Measurements from ENCODE around the gene LRRK1.

The LRRK1 gene

DNA sequence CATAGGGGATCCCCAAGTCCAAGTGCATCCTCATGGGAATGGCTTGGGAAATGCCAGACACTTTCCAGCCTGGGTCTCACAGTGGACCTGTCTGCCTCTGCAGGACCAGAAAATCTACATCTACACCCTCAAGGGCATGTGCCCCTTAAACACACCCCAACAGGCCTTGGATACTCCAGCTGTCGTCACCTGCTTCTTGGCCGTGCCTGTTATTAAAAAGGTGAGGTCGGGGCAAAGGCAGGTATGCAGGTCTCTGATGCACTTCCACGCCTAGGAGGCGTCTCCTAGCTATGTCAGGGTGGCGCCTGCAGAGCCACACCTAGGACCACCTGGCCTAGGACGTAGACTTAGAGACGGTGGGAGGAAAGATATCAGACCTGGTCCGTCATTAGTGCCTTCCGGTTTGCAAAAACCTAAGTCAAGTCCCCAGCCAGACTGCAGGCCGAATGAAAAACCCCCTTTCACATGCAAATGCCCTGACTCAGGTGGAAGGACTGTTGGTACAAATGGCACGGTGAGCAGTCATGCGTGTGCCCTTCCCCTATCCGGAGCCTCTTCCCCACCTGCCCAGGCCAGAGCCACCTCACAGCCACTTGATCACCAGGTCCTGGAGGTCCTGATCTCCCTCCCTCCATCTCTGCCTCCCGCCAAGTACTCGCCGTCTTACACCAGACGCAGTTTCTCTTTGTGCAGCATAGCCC, 143.5 kb downstream of the LRRK1 start:
- H3K36me3 ChIP-seq (replicated peaks): peaks cover 16% of the 10 kb centered on the region
- H3K4me1 ChIP-seq: no peaks in the 10 kb centered on the region
- H3K4me3 ChIP-seq: no peak overlapping the region
- no peaks in the 10 kb centered on the region for H3K27me3 ChIP-seq (ENCODE audit: low read depth)
- no peak for DNase-seq (ENCODE audit: low spot score in 2 of 2)
- in situ Hi-C loops (cut with MboI; ENCODE audit: low sequenced_read_pairs): no loop called here
- no peaks in the 10 kb centered on the region for H3K9me3 ChIP-seq

GRCh38 chr15:101063212-101063611, 144.1 kb downstream of the LRRK1 start:
- Histone ChIP-seq H3K36me3 (replicated peaks) (peaks cover 10% of the 10 kb centered on the region), H3K9me3 (no peaks in the 10 kb centered on the region), H3K4me3 (no peak overlapping the region), H3K27me3 (ENCODE audit: low read depth) (no peaks in the 10 kb centered on the region), H3K4me1 (no peaks in the 10 kb centered on the region)
- in situ Hi-C loops (cut with MboI; ENCODE audit: low sequenced_read_pairs): no loop called here
- no peak for DNase-seq (ENCODE audit: low spot score in 2 of 2)

DNA sequence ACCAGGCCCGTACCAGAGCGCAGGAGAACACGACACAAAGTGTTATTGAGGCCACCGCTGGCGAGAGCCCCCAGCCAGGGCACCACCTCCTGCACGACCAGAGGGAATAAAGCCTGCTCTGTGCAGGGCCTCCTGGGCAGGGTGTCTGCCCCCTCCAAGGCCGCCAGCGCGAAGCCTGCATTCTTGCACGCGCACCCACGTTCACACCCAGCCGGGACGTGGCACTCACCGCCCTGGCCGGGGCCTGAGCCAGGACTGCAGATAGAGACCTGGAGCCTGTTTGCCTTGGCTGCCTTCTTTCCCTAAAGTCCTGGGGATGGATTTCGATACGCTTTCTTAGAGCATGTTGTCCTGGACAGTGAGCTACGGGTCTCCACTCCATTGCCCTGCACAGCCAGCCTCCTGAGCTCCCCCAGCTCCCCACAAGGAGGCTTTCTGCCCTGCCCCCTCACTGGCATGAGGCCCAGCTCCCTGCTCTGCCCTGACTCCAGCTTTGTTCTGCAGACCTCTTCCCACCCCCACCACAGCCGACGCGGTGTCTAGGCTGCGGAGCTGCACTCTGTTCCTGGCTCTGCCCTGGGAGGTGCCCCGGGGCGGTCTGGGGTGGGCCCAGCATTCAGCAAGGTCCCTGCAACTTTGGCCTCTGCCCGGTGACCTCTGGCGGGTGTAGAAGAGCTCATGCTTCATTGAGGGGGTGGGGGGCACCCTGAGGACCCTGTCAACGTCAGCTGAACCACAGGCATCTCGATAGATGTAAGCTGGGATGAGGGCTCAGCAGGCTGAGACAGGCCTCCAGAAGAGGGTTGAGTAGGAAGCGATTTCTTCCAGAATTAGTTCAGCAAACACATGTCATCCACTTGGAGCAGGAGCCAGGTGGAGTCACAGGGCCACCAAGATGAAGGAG, 145.0 kb downstream of the LRRK1 start:
- no peak for DNase-seq (ENCODE audit: low spot score in 2 of 2)
- H3K4me1 ChIP-seq: no peaks in the 10 kb centered on the region
- H3K9me3 ChIP-seq: no peaks in the 10 kb centered on the region
- in situ Hi-C loops (cut with MboI; ENCODE audit: low sequenced_read_pairs): no loop called here
- H3K4me3 ChIP-seq: no peak overlapping the region
- peaks cover 5% of the 10 kb centered on the region for H3K36me3 ChIP-seq (replicated peaks)
- H3K27me3 ChIP-seq (ENCODE audit: low read depth): no peaks in the 10 kb centered on the region

DNA sequence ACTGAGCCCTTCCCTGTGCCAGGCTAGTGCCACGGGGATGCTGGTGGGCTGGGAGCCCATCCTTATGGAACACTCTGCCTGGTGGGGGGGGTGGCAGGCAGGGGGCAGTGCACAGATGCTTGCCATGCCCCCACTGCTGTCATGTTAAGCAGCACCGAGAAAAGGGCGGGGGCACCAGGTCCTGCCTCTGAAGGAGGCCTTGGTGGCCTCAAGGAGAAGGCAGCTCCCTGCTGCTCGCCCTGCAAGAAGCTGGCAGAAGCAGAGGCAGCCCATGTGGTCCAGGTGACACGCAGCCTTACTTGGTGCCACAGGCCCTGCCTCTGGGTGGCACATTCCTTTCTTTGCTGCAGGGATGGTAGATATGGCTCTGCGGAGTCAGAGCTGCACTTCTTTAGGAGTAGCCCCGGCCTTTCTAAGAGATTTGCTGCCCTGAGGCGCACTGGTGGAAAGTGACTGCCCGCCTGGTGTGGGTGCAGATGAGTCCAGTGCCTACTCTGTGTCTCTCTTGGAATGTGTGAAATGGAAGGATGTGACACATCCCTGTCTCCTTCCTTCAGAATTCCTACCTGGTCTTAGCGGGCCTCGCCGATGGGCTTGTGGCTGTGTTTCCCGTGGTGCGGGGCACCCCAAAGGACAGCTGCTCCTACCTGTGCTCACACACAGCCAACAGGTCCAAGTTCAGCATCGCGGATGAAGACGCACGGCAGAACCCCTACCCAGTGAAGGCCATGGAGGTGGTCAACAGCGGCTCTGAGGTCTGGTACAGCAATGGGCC, 145.8 kb downstream of the LRRK1 start:
- no peak for DNase-seq (ENCODE audit: low spot score in 2 of 2)
- no peaks in the 10 kb centered on the region; the same call in none of the 2 replicates for H3K36me3 ChIP-seq (replicated peaks)
- H3K4me1 ChIP-seq: no peaks in the 10 kb centered on the region
- in situ Hi-C loops (cut with MboI; ENCODE audit: low sequenced_read_pairs): no loop called here
- no peaks in the 10 kb centered on the region for H3K9me3 ChIP-seq
- no peaks in the 10 kb centered on the region for H3K27me3 ChIP-seq (ENCODE audit: low read depth)
- H3K4me3 ChIP-seq: no peak overlapping the region

DNA sequence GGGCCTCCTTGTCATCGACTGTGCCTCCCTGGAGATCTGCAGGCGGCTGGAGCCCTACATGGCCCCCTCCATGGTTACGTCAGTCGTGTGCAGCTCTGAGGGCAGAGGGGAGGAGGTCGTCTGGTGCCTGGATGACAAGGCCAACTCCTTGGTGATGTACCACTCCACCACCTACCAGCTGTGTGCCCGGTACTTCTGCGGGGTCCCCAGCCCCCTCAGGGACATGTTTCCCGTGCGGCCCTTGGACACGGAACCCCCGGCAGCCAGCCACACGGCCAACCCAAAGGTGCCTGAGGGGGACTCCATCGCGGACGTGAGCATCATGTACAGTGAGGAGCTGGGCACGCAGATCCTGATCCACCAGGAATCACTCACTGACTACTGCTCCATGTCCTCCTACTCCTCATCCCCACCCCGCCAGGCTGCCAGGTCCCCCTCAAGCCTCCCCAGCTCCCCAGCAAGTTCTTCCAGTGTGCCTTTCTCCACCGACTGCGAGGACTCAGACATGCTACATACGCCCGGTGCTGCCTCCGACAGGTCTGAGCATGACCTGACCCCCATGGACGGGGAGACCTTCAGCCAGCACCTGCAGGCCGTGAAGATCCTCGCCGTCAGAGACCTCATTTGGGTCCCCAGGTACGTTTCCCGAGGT, 146.5 kb downstream of the LRRK1 start:
- Histone ChIP-seq H3K27me3 (ENCODE audit: low read depth) (no peaks in the 10 kb centered on the region), H3K4me3 (no peak overlapping the region), H3K36me3 (replicated peaks) (no peaks in the 10 kb centered on the region; the same call in none of the 2 replicates), H3K9me3 (no peaks in the 10 kb centered on the region), H3K4me1 (no peaks in the 10 kb centered on the region)
- DNase-seq (ENCODE audit: low spot score in 2 of 2): no peak
- in situ Hi-C loops (cut with MboI; ENCODE audit: low sequenced_read_pairs): no loop called here

GRCh38 chr15:101066501-101067408, 147.6 kb downstream of the LRRK1 start:
- Histone ChIP-seq H3K9me3 (no peaks in the 10 kb centered on the region), H3K27me3 (ENCODE audit: low read depth) (no peaks in the 10 kb centered on the region), H3K4me3 (no peak overlapping the region), H3K36me3 (replicated peaks) (no peaks in the 10 kb centered on the region; the same call in none of the 2 replicates), H3K4me1 (no peaks in the 10 kb centered on the region)
- no peak for DNase-seq (ENCODE audit: low spot score in 2 of 2)
- in situ Hi-C loops (cut with MboI; ENCODE audit: low sequenced_read_pairs): no loop called here

DNA sequence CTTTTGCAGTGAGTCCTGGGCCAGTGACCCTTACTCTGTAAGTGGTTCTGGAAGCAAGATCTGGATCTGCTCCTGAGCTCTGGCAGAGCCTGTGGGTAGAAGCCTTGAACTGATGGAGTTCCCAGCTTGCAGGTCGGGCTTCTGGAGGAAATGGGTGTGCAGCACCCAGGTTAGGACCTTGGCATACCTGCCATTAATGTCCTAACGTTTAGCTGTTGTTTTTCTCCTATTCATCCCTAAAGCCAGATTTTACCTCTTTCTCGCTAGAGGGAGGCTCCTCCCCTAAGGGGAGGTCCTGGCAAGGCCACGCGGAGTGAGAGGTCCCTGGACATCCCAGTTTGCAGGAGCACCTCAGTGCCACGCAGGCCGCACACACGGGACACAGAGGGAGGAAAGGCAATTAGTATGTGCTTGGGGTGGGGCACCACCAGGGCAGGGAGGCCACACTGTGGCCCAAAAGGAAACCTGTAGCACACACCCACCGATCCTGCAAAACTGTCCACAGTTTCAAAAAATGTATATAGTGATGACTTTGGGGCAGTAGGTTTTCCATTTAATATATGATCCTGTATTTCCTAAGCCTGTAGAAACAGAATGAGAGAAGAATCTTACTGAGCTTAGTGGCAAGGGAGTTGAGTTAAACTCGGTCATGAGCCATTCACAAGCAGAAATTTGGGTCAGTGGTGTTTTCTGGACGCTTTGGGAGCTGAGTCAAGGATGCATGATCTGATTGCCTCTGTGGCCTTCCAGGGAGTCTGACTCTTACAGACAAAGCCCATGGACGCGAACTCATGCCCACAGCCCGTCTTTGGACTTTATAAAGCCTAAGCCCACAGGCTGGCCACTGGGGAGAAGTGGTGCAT, 148.7 kb downstream of the LRRK1 start:
- H3K27me3 ChIP-seq (ENCODE audit: low read depth): no peaks in the 10 kb centered on the region
- H3K4me1 ChIP-seq: no peaks in the 10 kb centered on the region
- in situ Hi-C loops (cut with MboI; ENCODE audit: low sequenced_read_pairs): no loop called here
- no peak overlapping the region for H3K4me3 ChIP-seq
- no peaks in the 10 kb centered on the region; the same call in 1 of the 2 replicates for H3K36me3 ChIP-seq (replicated peaks)
- H3K9me3 ChIP-seq: no peaks in the 10 kb centered on the region
- DNase-seq (ENCODE audit: low spot score in 2 of 2): no peak

- no peak for DNase-seq (ENCODE audit: low spot score in 2 of 2)
- Histone ChIP-seq H3K9me3 (no peaks in the 10 kb centered on the region), H3K4me3 (no peak overlapping the region), H3K4me1 (no peaks in the 10 kb centered on the region), H3K36me3 (replicated peaks) (no peaks in the 10 kb centered on the region), H3K27me3 (ENCODE audit: low read depth) (no peaks in the 10 kb centered on the region)
- in situ Hi-C loops (cut with MboI; ENCODE audit: low sequenced_read_pairs): no loop called here
Measured at GRCh38 chr15:101068523-101068960, 149.4 kb downstream of the LRRK1 start.

- H3K36me3 ChIP-seq (replicated peaks): no peaks in the 10 kb centered on the region
- H3K4me1 ChIP-seq: no peaks in the 10 kb centered on the region
- H3K4me3 ChIP-seq: no peak overlapping the region
- H3K9me3 ChIP-seq: no peaks in the 10 kb centered on the region
- in situ Hi-C loops (cut with MboI; ENCODE audit: low sequenced_read_pairs): no loop called here
- no peaks in the 10 kb centered on the region for H3K27me3 ChIP-seq (ENCODE audit: low read depth)
- peak in 1 of 2 experiments; percentile 25 for DNase-seq (ENCODE audit: low spot score in 2 of 2)
Measured at GRCh38 chr15:101068961-101069653, 149.9 kb downstream of the LRRK1 start.

GRCh38 chr15:101069654-101069973, 150.5 kb downstream of the LRRK1 start:
- no peak for DNase-seq (ENCODE audit: low spot score in 2 of 2)
- Histone ChIP-seq H3K27me3 (ENCODE audit: low read depth) (no peaks in the 10 kb centered on the region), H3K4me3 (no peak overlapping the region), H3K36me3 (replicated peaks) (no peaks in the 10 kb centered on the region), H3K9me3 (no peaks in the 10 kb centered on the region), H3K4me1 (no peaks in the 10 kb centered on the region)
- in situ Hi-C loops (cut with MboI; ENCODE audit: low sequenced_read_pairs): no loop called here

GRCh38 chr15:101070024-101070423, 150.9 kb downstream of the LRRK1 start:
- no peaks in the 10 kb centered on the region for H3K36me3 ChIP-seq (replicated peaks)
- no peak for DNase-seq (ENCODE audit: low spot score in 2 of 2)
- in situ Hi-C loops (cut with MboI; ENCODE audit: low sequenced_read_pairs): no loop called here
- no peaks in the 10 kb centered on the region for H3K9me3 ChIP-seq
- no peak overlapping the region for H3K4me3 ChIP-seq
- H3K27me3 ChIP-seq (ENCODE audit: low read depth): no peaks in the 10 kb centered on the region
- no peaks in the 10 kb centered on the region for H3K4me1 ChIP-seq

All from HAP-1 (cell line).